DMS 273 (cell line): ENCODE data around the gene TTYH3.

Experiments used
- DNase-seq: peaks from one replicate; lab custom pipeline; 2025; ENCODE audit not compliant: unreplicated experiment; lab: John Stamatoyannopoulos, UW

The TTYH3 gene

DNA sequence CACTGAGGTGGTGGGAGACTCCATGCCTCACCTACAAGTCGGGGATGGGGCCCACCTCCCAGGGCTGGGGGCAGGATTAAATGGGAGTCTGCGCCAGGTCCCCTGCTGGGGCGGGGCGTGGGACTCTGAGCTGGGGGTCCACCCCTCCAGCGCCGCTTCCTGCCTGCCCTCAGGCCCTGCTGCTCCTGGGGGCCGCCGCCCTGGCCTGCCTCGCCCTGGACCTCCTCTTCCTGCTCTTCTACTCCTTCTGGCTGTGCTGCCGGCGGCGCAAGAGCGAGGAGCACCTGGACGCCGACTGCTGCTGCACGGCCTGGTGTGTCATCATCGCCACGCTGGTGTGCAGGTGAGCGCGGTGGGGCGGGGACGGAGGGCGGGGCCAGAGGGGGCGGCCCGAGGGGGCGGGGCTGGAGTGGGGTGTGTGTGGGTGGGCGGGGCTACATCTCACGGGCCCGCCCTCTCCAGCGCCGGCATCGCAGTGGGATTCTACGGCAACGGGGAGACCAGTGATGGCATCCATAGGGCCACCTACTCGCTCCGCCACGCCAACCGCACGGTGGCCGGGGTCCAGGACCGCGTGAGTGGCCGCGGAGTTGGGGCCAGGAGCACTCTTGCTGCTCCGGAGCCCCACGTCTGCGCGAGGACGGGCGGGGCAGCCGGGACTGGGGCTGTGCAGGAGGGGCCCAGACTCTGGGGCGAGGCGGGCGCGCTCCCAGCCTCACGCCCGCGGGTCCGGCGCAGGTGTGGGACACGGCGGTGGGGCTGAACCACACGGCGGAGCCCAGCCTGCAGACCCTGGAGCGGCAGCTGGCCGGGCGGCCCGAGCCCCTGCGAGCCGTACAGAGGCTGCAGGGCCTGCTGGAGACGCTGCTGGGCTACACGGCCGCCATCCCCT is 15.1 kb downstream of the TTYH3 start:
- no peak for DNase-seq

DNA sequence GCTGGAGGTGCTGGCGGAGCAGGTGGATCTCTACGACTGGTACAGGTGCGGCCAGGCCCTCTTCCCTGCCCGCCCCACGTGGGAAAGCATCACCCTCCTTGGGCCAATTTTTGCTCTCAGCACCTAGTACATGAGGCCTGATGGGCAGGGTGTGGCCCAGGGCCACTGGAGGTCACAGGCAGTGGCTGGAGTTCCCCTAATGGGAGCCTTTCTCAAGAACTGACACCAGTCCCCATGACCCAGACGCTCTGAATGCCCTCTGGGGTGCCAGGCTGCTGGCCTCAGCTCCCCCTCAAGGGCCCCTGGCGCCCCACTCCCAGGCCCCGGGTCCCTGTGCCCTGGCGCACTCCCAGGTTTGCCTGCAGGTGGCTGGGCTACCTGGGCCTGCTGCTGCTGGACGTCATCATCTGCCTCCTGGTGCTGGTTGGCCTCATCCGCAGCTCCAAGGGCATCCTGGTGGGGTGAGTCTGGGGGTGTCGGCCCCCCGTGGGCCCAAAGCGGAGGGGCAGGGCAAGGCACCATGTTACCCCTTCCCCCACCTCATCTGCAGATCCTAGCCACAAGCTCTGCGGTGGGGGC is 15.9 kb downstream of the TTYH3 start:
- no peak for DNase-seq

DNA sequence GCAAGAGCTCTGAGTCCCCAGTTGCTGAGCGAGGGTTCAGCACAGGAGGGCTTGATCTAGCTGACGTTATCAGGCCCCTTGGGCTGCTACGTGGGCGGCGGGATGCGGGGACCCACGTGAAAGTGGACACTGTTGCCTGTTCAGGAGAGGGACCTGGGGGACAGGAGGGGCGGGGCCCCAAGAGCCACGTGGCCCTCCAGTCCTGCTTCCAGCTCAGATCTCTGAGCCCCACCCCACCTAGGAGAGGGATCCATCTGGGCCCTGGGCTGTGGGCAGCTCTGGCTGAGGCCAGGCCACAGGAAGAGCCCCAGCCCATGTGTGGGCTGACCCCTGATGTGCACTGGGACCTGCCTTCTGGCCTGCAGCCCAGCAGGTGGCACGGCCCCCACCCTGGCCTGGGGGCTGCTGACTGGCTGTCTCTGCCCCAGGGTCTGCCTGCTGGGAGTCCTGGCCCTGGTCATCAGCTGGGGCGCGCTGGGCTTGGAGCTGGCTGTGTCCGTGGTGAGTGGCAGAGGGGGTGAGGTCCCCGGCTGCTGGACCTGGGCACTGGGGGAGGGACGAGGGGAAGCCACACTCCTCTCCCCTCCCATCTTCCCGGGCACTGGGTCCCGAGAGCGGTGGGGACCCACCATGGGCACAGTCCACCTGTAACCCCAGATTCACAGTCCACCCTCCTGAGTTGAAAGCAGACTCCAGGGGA is 17.5 kb downstream of the TTYH3 start:
- DNase-seq: no peak

DNA sequence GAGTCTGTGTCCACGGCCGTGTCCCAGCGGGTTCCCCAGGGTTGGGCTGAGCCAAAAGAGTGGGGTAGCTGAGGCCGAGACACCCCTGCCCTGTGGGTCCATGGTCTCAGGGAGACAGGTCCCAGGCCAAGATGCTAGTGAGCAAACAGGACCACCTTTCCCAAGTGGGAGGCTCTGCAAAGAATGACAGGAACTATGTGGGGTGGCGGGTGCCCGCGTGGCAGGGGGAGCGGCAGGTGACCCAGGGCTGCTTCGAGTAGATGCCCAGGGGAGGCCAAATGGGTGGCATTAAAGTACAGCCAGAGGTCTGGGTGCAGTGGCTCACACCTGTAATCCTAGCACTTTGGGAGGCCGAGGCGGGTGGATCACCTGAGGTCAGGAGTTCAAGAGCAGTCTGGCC is 18.2 kb downstream of the TTYH3 start:
- DNase-seq: no peak

DNA sequence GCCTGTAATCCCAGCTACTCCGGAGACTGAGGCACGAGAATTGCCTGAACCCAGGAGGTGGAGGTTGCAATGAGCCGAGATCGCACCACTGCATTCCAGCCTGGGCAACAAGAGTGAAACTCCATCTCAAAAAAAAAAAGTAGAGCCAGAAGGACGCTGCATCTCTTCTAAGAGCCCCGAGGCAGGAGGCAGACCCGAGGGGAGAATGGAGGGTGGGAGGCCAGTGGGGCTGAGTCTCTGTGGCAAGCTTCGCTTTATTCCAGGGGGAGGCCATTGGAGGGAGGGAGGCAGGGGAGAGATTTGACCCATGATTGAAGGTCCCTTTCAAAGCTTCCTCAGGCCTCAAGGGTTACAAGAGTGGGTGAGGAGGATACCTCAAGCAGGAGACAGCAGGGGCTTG is 18.7 kb downstream of the TTYH3 start:
- DNase-seq: no peak

DNA sequence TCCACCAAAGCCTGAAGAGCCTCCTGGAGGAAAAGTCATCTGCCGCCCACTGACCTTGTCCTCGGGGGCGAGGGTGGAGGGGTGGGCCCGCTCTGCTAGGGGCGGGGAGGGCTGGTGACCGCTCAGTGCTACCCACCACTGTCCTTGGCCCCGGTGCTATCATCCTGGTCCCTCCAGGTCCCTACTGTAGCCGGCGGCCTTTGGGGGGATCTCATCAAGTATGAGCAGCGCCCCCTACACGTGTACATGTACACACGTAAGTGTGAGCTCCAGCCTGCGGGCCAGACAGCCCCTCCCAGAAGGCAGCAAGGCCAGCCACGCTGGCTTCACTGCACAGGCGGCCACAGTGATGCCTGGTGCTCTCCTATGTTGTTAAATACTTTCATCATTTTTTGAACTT is 19.6 kb downstream of the TTYH3 start:
- peak; percentile 51 for DNase-seq

DNA sequence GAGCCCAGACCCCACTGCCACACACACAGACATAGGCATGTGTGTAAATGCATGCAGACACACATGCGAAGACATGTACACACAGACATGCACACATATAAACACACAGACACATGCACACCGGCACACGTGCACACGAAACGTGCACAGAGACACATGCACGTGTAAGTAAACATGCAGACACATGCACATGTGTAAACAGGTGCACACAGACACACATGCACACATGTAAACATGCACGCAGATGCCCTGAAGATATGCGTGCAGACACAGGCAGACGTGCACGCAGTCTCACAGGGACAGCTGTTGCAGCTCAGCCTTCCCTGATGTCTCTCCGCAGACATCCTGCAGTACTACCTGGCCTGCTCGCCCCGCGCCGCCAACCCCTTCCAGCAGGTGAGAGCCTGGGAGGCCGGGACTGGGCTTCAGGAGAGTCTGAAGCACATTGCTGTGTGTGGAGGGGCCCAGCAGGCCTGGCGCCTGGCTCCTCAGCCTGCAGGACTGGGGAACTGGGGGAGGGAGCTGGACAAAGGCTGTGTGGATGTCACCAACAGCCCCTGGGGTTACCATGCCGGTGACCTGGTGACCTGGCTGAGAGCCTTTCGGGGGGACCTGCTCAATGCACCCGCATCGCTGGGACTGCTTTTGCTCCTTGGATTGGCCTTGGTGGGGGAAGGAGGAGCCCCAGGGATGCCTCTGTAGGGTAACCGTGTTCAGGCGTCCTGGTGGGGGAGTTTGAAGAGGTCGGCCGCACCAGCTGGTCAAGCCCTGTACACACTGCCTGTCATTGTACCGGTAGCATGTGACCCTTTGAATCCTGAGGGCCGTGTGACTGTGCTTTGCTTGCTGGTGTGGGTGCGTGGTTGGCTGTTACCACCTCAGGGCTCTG is 20.3 kb downstream of the TTYH3 start:
- no peak for DNase-seq

DNA sequence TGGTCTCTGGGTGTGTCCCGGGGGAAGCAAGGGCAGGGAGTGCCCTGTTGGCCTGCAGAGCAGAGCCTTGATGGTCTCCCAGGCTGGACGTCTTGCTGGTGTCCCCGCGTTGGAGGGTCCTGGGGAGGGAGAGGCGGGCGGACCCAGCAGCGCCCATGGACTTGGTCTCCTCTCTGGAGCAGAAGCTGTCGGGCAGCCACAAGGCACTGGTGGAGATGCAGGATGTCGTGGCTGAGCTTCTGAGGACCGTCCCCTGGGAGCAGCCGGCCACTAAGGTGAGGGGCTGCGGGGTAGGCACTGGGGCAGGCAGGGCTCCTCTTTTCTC is 20.9 kb downstream of the TTYH3 start:
- no peak for DNase-seq

DNA sequence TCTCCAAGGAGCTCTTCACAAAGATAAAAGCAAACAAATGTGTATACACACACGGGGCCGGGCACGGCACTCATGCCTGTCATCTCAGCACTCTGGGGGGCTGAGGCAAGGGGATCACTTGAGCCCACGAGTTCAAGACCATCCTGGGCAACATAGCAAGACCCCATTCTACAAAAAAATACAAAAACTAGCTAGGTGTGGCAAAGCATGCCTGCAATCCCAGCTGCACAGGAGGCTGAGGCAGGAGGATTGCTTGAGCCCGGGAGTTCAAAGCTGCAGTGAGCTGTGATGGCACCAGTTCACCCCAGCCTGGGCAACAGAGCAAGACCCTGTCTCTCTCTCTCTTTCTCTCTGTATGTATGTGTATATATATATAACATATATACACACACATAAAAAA is 22.3 kb downstream of the TTYH3 start:
- DNase-seq: no peak

DNA sequence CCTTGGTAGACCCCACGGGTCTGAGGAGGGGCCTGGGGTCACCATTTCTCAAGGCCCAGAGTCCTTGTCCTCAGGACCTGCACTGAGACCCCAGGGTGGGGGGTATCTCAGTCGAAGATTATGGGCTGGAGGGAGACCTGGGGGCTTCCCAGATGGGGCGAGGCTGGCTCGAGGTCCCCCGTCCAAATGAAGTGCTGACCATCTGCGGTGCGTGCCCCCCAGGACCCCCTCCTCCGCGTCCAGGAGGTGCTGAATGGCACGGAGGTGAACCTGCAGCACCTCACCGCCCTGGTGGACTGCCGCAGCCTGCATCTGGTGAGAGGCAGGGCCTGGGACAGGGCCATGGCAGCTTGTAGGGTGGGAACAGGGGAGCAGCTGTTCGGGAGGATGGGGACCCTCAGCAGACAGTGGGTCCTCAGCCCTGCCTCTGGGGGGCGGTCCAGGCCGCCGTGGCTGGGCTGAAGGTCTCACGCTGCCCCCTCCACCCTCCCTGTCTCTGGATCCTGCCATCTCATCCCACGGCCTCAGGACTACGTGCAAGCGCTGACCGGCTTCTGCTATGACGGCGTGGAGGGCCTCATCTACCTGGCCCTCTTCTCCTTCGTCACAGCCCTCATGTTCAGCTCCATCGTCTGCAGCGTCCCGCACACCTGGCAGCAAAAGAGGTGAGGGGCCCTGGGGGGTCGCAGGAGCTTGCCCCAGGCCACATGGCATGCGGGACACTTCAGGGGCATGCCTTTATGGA is 24.3 kb downstream of the TTYH3 start:
- DNase-seq: no peak

DNA sequence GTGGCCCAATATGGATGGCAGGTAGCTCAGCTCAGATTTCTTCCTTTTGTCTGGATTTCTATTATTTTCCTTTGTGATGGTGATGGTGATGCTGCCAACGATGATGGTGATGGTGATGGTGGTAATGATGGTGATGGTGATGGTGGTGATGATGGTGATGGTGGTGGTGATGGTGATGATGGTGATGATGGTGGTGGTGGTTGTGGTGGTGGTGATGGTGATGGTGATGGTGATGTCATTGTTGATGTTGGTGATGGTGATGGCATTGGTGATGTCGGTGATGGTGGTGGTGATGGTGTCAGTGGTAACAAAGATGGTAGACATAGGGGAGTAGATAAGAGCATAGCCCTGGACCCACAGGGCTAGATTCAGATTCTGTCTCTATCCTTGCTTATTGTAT is 25.4 kb downstream of the TTYH3 start:
- DNase-seq: no peak

DNA sequence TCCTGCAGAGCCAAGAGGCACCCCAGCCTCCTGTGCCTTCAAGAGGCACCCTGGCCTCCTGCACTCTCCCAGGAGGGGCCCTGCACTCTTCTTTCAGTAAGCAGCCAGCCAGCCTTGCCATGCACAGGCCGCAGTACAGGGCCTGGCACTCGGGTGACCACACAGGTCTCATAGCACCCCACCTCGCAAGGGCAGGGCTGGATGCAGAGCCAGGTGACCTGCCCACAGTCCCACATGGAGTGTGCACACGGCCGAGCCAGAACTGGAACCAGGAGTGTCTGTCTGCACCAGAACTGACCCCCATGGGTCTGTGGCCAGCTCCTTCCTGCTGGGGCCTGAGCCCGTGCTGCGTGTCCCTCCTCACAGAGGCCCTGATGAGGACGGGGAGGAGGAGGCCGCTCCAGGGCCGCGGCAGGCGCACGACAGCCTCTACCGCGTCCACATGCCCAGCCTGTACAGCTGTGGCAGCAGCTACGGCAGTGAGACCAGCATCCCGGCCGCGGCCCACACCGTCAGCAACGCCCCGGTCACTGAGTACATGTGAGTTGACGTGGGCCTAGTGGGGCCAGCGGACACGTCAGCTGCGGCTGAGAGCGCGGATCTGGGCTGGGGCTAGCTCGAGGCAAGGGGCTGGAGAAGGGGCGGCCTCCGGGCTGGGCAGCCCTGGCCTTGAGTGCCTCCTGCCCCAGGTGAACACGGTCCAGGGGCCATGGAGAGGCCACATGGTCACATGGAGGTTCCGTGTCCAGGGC is 26.3 kb downstream of the TTYH3 start:
- DNase-seq: no peak

DNA sequence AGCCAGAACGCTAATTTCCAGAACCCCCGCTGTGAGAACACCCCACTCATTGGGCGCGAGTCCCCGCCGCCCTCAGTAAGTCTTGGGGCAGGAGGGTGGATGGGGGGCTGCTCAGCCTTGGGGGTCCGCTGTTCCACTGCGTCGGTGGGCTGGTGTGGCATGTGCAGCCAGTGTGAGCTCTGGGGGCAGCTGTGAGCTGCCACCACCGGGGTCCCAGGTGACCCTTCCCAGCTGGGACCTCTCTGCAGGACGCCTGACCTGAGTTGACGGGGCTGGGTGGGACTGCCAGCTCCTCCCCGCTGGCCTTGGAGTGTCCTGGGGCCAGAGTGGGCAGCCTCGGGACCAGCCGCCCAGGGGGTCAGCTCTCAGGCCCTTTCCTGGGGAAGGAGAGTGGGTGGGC is 27.2 kb downstream of the TTYH3 start:
- no peak for DNase-seq

DNA sequence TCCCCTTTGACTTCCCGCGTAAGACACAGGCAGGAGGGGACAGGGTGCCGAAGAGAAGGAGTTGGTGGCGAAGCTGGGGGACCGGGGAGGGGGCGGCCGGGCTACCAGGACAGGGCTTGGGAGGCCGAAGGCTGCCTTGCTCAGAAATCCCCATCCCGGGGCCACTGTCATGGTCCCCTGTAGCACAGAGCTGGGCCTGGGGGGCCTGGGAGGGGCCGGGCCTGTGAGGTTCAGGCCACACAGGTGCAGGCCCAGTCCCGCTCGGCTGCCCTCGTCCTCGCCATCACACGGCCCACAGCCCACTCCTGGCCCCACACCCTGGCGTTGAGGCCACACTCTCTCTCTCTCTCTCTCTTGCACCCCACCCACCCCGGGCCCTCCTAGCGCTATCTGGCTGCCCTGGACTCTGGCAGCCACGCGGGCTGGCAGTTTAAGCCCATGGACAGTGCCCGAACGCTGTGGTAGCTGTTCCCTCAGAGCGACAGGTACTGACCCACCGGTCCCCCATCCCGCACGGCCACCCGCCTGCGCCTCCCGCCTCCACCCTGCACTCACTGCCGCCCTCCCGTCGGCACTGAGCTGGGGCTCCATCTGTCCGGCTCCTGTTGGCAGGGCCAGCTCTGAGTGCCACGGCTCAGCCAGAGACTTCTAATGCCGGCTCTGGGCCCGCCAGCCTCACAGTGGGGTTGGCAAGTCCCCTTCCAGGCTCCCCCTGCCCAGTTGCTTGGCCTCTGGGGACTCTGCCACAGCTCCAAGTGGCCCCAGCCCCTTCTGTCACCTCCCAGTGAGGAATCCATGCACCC is 28.0 kb downstream of the TTYH3 start:
- DNase-seq: peak; percentile 55

DNA sequence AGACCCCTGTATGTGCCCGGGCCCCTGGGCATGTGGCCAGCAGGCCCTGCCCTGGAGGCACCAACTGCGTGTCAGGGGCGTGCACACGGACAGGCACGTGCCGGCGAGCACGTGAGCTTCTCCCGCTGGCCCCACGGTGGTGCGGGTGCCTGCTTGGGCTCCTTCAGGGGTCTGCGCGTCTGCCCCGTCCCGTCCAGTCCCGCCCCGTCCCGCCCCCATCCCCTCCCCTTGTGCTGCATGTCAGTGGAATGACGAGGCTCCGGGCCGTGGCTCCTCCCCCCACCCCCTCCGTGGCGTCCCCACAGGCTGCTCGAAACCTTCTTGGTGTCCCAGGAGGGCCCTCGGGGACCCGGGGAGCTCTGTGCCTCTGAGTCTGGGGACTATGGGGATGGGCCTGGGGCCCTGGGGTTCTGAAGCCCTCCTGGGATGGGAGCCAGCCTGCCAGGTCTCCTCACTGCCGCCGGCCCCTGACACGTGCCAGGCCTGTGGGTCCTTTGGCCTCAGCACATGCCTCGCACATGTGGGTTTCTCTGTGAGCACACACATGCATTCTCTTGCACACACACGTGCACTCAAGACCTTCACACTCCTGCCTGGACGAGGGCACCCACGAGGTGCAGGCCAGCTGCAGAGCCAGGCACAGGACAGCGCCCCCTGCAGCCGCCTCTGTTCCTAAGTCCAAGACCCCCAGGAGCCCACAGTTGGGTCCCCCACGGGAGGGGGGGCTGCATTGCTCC is 28.7 kb downstream of the TTYH3 start:
- no peak for DNase-seq

DNA sequence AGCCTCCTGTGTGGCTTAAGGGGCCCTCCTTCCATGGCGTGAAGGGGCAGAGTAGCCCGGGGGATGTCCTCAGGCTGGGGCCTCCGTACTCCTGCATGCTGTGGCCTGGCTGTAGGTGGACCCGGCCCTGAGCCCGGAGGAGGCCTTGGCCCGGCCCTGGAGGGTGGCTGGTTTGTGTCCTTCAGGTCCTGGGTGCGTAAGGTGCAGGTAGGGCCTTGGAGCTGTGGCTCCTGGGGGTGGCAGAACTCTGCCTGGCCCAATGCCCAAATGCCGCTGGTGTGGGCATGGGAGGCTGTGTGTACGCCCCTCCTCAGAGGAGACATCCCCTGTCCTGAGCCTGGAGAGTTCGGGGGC is 29.3 kb downstream of the TTYH3 start:
- DNase-seq: no peak

DNA sequence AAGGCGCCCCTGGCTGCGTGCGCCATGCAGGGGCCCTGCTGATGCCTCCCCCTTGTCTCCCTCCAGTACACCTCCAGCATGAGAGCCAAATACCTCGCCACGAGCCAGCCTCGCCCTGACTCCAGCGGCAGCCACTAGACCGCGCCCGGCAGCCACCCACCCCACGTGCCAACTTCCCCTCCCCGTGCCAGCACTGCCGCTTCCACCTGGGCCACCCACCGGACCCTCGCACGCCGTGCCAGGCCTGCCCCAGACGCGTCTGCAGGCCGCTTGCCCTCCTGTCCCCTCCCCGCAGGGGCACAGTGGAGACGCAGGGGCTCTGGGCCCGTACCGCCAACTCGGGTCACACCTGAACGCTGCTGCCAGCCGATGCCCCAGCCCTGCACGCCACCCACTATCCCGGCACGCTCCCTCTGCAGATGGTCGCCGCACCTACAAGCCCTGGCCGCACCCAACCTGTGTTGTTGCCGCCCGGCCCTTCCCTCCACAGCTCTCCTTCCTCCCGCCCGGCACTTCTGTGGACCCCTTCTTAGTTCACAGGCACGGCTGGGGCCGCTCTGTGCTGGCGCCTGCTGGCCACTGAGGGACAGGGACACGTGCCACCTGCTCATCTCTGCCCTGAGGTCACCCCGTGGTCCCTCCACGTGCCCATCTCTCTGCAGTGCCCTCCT is 30.0 kb downstream of the TTYH3 start:
- DNase-seq: no peak
